ENCODE results near the gene LRRC28.
A peak's percentile ranks its signal among the peaks of the same experiment; 100 is the strongest.

Gene LRRC28

GRCh38 chr15:99273801-99274200 is 22.5 kb downstream of the LRRC28 start:
- Mint-ChIP-seq H3K36me3 (no peaks in the 10 kb centered on the region), H3K4me3 (no peak overlapping the region), H3K4me1 (no peaks in the 10 kb centered on the region), H3K27ac (no peak overlapping the region), H3K9me3 (no peaks in the 10 kb centered on the region)
- no peak for DNase-seq (ENCODE audit: low spot score in 2 of 2)
- ATAC-seq, result no peak

DNA sequence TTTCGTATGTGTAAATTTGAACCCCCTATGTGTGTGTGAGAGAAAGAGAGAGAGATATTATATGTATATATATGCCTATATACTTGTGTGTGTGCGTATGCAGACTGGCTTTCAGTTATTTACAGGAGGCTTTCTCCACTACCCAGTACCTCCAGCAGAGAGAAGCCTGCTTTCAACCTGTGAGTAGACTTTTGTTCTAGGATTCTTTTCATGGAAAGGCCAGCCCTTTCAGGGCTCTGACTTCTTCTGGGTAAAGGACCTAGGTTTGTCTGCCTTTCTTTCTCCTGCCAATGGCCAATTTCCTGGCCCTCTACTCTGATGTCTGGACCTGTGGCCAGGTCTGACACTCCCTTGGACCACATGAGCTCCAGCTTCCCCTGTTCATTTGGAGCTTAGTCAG is 23.8 kb downstream of the LRRC28 start:
- ATAC-seq (no peak), DNase-seq (ENCODE audit: low spot score in 2 of 2) (no peak)
- H3K4me1 Mint-ChIP-seq, result peaks cover 7% of the 10 kb centered on the region
- no peaks in the 10 kb centered on the region for H3K9me3 Mint-ChIP-seq
- H3K27ac Mint-ChIP-seq, result no peak overlapping the region
- H3K36me3 Mint-ChIP-seq, result no peaks in the 10 kb centered on the region
- no peak overlapping the region for H3K4me3 Mint-ChIP-seq

GRCh38 chr15:99275525-99276128 is 24.3 kb downstream of the LRRC28 start:
- ATAC-seq (no peak), DNase-seq (ENCODE audit: low spot score in 2 of 2) (no peak)
- peaks cover 9% of the 10 kb centered on the region for H3K4me1 Mint-ChIP-seq
- no peak overlapping the region for H3K4me3 Mint-ChIP-seq
- H3K27ac Mint-ChIP-seq, result no peak overlapping the region
- no peaks in the 10 kb centered on the region for H3K36me3 Mint-ChIP-seq
- no peaks in the 10 kb centered on the region for H3K9me3 Mint-ChIP-seq

DNA sequence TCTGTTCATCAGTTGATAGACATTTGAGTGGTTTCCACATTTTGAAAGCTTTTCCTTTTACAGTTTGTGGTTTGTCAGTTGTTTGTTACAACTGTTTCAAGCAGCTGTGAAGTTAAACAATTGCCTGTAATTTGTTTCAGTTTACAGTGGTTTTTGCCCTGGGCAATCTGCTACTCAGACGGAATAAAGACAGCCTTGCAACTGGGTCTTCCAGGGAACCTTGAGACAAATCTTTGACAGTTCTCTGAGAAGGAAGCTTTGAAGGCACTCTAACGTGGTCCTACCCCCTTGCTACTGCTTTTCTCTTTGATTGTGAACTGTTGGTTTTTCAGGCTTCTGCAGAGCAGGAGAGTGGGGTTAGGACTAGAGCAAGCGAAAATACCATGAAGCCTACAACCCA is 28.0 kb downstream of the LRRC28 start:
- DNase-seq (ENCODE audit: low spot score in 2 of 2) (no peak), ATAC-seq (peak; percentile 19)
- Mint-ChIP-seq H3K9me3 (no peaks in the 10 kb centered on the region), H3K4me3 (peak overlapping the region; percentile 31), H3K27ac (peak overlapping the region; percentile 57), H3K4me1 (peaks cover 9% of the 10 kb centered on the region), H3K36me3 (no peaks in the 10 kb centered on the region)

DNA sequence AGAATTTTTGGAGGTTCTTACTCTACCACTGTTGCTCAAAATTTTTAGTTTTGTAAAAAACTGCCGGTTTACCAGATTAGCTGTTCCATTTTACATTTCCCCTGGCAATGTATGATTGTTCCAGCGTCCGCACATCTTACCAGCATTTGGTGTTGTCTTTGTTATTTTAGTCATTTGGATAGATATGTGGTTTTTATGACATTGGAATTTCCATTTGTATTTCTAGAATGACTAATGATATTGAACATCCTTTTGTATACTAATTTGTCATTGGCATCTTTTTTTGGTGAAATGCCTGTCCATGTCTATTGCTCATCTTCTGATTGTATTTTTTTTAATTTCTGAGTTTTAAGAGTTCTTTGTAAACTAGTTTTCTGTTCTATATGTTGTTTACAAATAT is 28.5 kb downstream of the LRRC28 start:
- Mint-ChIP-seq H3K27ac (peak overlapping the region; percentile 57), H3K9me3 (no peaks in the 10 kb centered on the region), H3K4me1 (peaks cover 15% of the 10 kb centered on the region), H3K36me3 (no peaks in the 10 kb centered on the region), H3K4me3 (peak overlapping the region; percentile 31)
- ATAC-seq (peak; percentile 85), DNase-seq (ENCODE audit: low spot score in 2 of 2) (no peak)

GRCh38 chr15:99282121-99282520 is 30.8 kb downstream of the LRRC28 start:
- DNase-seq (ENCODE audit: low spot score in 2 of 2) (no peak), ATAC-seq (no peak)
- H3K4me1 Mint-ChIP-seq, result peaks cover 17% of the 10 kb centered on the region
- H3K27ac Mint-ChIP-seq, result no peak overlapping the region
- no peaks in the 10 kb centered on the region for H3K9me3 Mint-ChIP-seq
- H3K4me3 Mint-ChIP-seq, result no peak overlapping the region
- H3K36me3 Mint-ChIP-seq, result no peaks in the 10 kb centered on the region

DNA sequence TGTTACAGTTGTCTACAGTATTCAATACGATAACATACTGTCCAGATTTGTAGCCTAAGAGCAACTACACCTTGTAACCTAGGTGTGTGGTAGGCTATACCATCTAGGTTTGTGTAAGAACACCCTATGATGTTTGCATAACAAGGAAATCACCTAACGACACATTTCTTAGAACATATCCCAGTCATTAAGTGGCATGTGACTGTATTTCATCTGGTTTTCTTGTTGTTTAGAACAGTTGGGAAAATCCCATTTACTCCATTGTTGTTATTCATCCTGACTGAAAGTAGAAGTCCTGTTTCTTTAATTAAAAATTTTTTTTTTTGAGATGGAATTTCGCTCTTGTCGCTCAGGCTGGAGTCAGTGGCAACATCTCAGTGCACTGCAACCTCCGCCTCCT is 31.3 kb downstream of the LRRC28 start:
- DNase-seq (ENCODE audit: low spot score in 2 of 2), result no peak
- no peak overlapping the region for H3K4me3 Mint-ChIP-seq
- H3K36me3 Mint-ChIP-seq, result no peaks in the 10 kb centered on the region
- no peaks in the 10 kb centered on the region for H3K9me3 Mint-ChIP-seq
- H3K27ac Mint-ChIP-seq, result no peak overlapping the region
- H3K4me1 Mint-ChIP-seq, result peaks cover 17% of the 10 kb centered on the region
- ATAC-seq, result no peak

DNA sequence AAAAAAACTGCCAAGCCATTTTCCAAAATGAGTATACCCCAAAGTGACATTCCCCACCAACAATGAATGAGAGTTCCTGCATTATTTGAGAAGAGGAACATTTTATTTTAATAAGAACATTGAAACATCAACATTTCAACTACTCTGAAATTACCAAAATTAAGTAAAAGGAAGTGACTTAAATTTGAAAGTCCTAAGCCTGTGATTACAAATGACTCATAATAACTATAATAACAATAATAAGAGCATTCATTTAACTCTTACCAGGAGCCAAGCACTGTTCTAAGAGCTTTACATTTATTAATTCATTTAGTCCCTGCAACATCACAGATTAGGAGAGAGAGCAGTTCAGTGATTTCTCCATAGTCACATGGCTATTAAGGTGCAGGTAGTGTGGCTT is 32.4 kb downstream of the LRRC28 start:
- Mint-ChIP-seq H3K4me1 (peaks cover 17% of the 10 kb centered on the region), H3K27ac (no peak overlapping the region), H3K36me3 (no peaks in the 10 kb centered on the region), H3K9me3 (no peaks in the 10 kb centered on the region), H3K4me3 (no peak overlapping the region)
- ATAC-seq (peak; percentile 42), DNase-seq (ENCODE audit: low spot score in 2 of 2) (no peak)

- Mint-ChIP-seq H3K27ac (no peak overlapping the region), H3K9me3 (no peaks in the 10 kb centered on the region), H3K36me3 (peaks cover 6% of the 10 kb centered on the region), H3K4me1 (no peaks in the 10 kb centered on the region), H3K4me3 (no peak overlapping the region)
- no peak for DNase-seq (ENCODE audit: low spot score in 2 of 2)
- ATAC-seq, result no peak
Measured at GRCh38 chr15:99291643-99292042, 40.4 kb downstream of the LRRC28 start.

DNA sequence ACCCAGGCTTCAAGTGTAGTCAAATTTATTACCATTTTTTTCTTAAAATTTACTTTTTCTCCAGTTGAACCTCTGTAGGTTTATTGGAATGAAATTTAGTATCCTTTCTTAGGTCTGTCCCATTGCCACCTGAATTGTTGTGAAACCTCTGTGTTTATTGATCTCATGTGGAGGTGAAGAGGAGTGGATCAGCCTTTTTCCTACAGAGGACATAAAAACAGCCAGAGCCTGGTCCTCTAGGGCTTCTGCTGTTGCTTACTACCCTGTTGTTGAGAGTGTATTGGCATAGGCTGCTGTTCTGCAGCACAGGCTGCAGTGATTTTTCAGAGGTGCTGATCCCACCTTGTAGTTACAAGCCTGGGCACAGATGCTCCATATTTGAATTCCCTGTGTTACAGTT is 44.6 kb downstream of the LRRC28 start:
- H3K4me1 Mint-ChIP-seq, result no peaks in the 10 kb centered on the region
- no peaks in the 10 kb centered on the region for H3K9me3 Mint-ChIP-seq
- no peak for DNase-seq (ENCODE audit: low spot score in 2 of 2)
- H3K36me3 Mint-ChIP-seq, result peaks cover 6% of the 10 kb centered on the region
- no peak overlapping the region for H3K4me3 Mint-ChIP-seq
- H3K27ac Mint-ChIP-seq, result no peak overlapping the region
- no peak for ATAC-seq

DNA sequence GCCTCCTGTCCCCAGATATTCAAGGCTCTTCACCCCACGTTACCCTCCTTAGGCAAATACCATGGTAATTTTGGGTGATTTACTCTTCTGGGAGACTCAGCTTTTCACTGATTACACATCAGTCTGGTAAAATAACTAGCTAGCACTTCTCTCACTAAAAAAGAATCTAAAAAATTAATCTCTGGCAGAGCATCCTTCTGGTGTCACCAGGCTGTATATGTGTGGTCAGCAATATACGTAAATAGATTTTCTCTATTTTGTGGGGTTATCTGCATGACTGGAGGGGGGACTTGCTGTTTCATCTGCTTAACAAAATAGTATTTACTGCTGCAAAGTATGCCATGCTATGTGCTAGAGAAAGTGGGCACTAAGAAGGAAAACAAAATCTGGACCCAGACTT is 45.1 kb downstream of the LRRC28 start:
- H3K36me3 Mint-ChIP-seq, result peaks cover 6% of the 10 kb centered on the region
- no peaks in the 10 kb centered on the region for H3K9me3 Mint-ChIP-seq
- DNase-seq (ENCODE audit: low spot score in 2 of 2) (no peak), ATAC-seq (no peak)
- no peak overlapping the region for H3K4me3 Mint-ChIP-seq
- H3K27ac Mint-ChIP-seq, result no peak overlapping the region
- H3K4me1 Mint-ChIP-seq, result no peaks in the 10 kb centered on the region

- Mint-ChIP-seq H3K4me3 (no peak overlapping the region), H3K4me1 (peaks cover 5% of the 10 kb centered on the region), H3K27ac (no peak overlapping the region), H3K36me3 (no peaks in the 10 kb centered on the region), H3K9me3 (no peaks in the 10 kb centered on the region)
- DNase-seq (ENCODE audit: low spot score in 2 of 2) (no peak), ATAC-seq (no peak)
Measured at GRCh38 chr15:99303907-99304306, 52.6 kb downstream of the LRRC28 start.

DNA sequence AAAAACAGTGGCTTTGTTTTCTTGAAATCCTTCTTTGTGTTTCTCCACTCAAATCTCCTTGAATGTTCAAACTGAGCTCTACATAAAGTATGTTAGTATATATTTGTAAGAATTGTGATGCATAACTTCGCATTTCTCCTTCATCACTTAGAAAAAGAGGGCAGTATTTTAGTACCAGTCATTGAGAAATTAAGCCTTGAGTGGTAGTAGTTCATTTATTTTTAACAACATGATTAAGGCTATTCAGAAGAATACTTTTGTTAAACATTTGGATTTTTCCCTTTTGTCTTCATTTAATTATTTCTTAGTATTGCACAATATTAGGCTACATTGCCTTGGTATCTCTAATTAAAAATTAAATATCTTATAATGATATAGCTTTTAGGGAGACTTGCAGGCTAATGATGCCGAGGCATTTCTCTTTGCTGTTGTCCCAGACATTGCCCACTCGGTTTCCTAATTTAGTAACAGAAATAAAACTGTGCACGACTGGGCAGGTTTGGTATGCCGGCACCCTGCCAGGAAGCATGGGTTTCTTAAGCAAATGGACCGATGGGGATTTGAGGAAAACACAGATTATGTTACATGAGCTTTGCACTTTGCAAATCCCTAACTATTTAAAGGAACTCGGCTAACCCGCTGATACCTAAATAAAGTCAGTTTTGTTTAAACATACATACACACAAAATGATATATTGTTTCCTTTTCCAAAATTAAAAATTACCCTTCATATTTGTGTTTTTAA is 54.7 kb downstream of the LRRC28 start:
- no peak for ATAC-seq
- Mint-ChIP-seq H3K36me3 (no peaks in the 10 kb centered on the region), H3K9me3 (no peaks in the 10 kb centered on the region), H3K4me1 (peaks cover 5% of the 10 kb centered on the region), H3K27ac (no peak overlapping the region), H3K4me3 (no peak overlapping the region)
- no peak for DNase-seq (ENCODE audit: low spot score in 2 of 2)

DNA sequence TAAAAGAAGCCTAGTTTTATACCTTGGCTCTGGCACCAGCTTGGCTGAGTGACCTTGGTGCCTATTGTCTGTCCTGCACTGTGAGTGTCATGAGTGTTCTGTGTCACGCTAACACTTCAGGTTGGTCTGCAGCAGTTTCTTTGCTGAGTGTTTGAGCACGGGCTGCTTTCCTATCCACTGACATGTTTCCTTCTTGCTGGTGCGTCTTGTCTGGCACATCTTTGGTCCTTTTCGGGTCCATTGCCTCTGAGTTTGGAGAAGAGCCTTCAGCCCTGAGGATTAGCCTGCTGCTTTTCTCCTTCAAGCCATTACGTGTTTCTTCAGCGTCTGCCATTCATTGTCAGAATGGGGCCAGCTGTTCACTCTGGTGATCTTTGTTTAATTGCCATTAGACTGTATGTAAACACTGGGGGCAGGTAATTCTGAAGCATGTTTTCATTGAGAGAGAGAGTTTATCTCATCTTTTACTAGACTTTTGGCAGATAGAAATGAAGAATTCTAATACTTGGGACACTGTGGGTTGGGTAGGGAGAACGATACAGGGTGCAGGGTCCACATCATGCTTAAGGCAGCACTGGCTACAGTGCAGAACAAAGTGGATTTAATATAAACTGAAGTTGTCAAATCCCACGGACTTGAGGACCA is 55.5 kb downstream of the LRRC28 start:
- Mint-ChIP-seq H3K4me1 (peaks cover 5% of the 10 kb centered on the region), H3K9me3 (no peaks in the 10 kb centered on the region), H3K27ac (no peak overlapping the region), H3K36me3 (no peaks in the 10 kb centered on the region), H3K4me3 (no peak overlapping the region)
- ATAC-seq, result no peak
- no peak for DNase-seq (ENCODE audit: low spot score in 2 of 2)

GRCh38 chr15:99307735-99308134 is 56.5 kb downstream of the LRRC28 start:
- no peak for DNase-seq (ENCODE audit: low spot score in 2 of 2)
- ATAC-seq, result peak; percentile 49
- Mint-ChIP-seq H3K4me1 (peaks cover 5% of the 10 kb centered on the region), H3K4me3 (no peak overlapping the region), H3K36me3 (no peaks in the 10 kb centered on the region), H3K27ac (peak overlapping the region; percentile 2), H3K9me3 (peaks cover 2% of the 10 kb centered on the region)

DNA sequence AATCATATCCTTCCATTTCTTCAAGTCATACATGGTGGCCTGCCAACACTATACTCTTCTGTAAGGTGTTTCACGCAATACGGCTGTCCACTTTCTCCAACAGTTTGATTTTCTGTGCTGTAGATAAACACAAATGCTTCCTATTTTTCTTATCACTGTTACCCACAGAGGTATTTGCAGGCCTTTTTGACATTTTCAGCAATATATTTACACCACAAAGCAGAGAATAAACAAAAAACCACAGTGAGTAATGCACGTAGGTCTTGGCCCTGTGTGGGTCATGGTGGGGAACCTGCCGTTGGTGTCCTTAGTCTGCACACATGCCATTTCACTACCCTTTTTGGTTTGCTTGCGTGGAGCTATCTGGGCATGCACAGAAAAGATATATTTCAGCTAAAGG is 59.5 kb downstream of the LRRC28 start:
- peaks cover 5% of the 10 kb centered on the region for H3K4me1 Mint-ChIP-seq
- H3K27ac Mint-ChIP-seq, result peak overlapping the region; percentile 15
- ATAC-seq, result peak; percentile 53
- no peaks in the 10 kb centered on the region for H3K36me3 Mint-ChIP-seq
- DNase-seq (ENCODE audit: low spot score in 2 of 2), result no peak
- peaks cover 8% of the 10 kb centered on the region for H3K9me3 Mint-ChIP-seq
- no peak overlapping the region for H3K4me3 Mint-ChIP-seq

All from stimulated activated effector memory CD8-positive, alpha-beta T cell treated with anti-CD3 and anti-CD28 coated beads, Interleukin-12 subunit alpha, Interleukin-12 subunit beta, amount 100 ng/mL, for 72 hours (primary cell).